HG03354 (cell line): Measurements from ENCODE around the gene SLC10A1.
A peak's percentile ranks its signal among the peaks of the same experiment; 100 is the strongest.

Experiments used
- ATAC-seq: cut with Tn5 transposase; IDR thresholded peaks from one replicate; pipeline ENCODE4 v1.9.1; 2021; ENCODE audit warnings: mild to moderate bottlenecking; ENCODE audit not compliant: unreplicated experiment, poor library complexity, severe bottlenecking

SLC10A1 gene

DNA sequence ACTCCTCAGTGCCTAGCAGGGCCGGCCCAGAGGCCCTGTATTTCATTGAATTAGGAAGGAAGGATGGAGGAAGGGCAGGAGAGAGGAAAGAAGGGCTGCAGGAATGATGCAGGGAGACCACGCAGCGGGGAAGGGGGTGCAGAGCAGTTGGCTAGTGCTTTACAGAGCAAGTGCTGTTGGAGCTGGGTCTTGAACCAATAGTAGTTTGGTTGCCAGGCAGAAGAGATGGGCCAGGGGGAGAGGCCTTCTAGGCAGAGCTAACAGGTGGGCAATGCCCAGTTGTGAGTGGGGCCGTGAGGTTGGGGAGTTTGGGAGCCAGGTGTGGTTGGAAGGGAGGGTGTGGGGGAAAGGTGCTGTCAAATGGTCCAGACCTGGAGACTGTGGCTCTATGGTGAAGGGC is 69.2 kb downstream of the SLC10A1 start:
- ATAC-seq = no peak

DNA sequence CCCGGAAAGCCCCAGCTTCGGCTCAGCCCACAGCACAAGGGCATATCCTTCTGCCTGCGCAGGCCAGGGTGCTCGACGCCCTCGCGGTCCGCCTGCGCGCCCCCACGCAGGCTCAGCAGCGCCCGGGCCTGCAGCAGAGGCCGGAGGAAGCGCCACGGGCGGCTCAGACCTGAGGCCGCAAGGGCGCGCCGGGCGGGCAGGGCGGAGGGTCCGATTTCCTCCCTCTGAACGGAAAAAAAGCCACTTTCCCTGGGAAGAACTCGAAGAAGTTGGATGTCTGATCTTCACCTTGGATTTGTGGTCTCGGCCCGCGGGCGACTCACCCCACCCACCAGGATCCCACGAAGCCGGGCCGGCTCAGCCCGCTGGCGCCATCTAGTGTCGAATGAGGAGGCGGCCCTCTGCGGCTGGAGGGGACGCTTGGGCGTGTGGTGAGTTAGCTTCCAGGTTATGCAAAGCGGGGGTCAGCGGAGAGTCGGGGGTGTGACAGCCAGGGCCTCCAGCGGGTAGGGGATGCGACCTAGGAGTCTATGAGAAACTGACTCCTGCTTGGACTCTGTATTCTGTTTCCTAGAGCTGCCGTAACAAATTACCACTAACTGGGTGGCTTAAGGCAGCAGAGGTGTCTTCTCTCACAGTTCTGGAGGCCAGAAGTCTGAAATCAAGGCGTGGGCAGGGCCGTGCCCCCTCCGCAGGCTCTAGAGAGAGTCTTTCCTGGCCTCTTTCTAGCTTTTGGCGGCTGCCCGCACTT is 70.1 kb downstream of the SLC10A1 start:
- peak; percentile 92 for ATAC-seq
